Esophagus squamous epithelium (tissue), 4 donors: ENCODE measurements around the gene SLC51B.

ENCODE experiments used
- POLR2A ChIP-seq, 4 donors: fragments of 450-650 bp; IDR thresholded peaks; one replicate each; pipeline ENCODE4 v1.6.1; 2017; ENCODE audit warnings: antibody characterized with exemption in 4 of 4, mild to moderate bottlenecking in 4 of 4, moderate library complexity in 3 of 4
- TF ChIP-seq, protein P1 (sequence below), 6 experiments: fragments of 450-650 bp in 4 of 6; fragments of 200-600 bp in 2 of 6; sonication (generic) in 2 of 6; IDR thresholded peaks; one replicate each; pipeline ENCODE4 v1.5.1; 2016 to 2019; ENCODE audit warnings: antibody characterized with exemption in 6 of 6, mild to moderate bottlenecking in 4 of 6, moderate library complexity in 4 of 6

DNA sequence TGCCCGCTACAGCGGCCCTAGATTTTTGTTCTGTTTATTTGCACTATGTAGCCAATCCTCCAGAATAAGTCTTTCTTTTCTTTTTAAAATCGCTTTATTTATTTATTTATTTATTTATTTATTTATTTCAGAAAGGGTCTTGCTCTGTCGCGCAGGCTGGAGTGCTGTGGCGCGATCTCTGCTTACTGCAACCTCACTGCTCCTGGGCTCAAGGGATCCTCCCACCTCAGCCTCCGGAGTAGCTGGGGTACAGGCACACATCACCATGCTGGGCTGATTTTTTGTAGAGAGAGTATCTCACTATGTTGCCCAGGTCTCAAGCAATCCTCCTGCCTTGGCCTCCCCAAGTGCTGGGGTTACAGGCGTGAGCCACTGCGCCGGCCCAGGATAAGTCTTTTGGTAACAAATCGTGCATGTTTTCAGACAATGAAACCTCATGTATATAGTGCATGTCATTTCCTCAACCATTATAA, 15.4 kb upstream of the SLC51B start:
- TF ChIP-seq, protein P1, sequence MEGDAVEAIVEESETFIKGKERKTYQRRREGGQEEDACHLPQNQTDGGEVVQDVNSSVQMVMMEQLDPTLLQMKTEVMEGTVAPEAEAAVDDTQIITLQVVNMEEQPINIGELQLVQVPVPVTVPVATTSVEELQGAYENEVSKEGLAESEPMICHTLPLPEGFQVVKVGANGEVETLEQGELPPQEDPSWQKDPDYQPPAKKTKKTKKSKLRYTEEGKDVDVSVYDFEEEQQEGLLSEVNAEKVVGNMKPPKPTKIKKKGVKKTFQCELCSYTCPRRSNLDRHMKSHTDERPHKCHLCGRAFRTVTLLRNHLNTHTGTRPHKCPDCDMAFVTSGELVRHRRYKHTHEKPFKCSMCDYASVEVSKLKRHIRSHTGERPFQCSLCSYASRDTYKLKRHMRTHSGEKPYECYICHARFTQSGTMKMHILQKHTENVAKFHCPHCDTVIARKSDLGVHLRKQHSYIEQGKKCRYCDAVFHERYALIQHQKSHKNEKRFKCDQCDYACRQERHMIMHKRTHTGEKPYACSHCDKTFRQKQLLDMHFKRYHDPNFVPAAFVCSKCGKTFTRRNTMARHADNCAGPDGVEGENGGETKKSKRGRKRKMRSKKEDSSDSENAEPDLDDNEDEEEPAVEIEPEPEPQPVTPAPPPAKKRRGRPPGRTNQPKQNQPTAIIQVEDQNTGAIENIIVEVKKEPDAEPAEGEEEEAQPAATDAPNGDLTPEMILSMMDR (IDR thresholded peaks at IDR 0.05): no peak
- TF ChIP-seq POLR2A (IDR thresholded peaks at IDR 0.05): no peak
